ENCODE data around the gene FLYWCH1. TPM values are rescaled to one million over a fixed set of nuclear protein-coding genes. Genes with fewer than 3 reads are reported as not detected.
A peak's percentile ranks its signal among the peaks of the same experiment; 100 is the strongest.

FLYWCH1 gene
- total RNA-seq, 1 experiment from 2014 or later, result 12.5 TPM

GRCh38 chr16:2963723-2964474 lies 52.2 kb downstream of the FLYWCH1 start, which contains the start of gene KREMEN2:
Gene KREMEN2, plus strand, starts transcription at chr16:2964275. Its CDS starts 246 bp downstream, at chr16:2964521.
- H3K9me3 Mint-ChIP-seq, result no peaks in the 10 kb centered on the region; a peak in 1 of 5 replicates
- H3K9me3 ChIP-seq (ENCODE audit: control insufficient read depth, low read depth, low read length), result no peaks in the 10 kb centered on the region
- H2AFZ ChIP-seq (ENCODE audit: low read length), result no peak within 1 kb of the TSS
- no peak within 1 kb of the TSS for H3K18ac ChIP-seq (ENCODE audit: insufficient read length, low read depth, low read length)
- peak; percentile 90 for DNase-seq
- H3K27me3 ChIP-seq (ENCODE audit: insufficient read depth, low read length), result no peaks in the 10 kb centered on the region
- no peak within 1 kb of the TSS for H2BK120ac ChIP-seq (ENCODE audit: low read depth, low read length, poor library complexity, severe bottlenecking)
- H3K27ac ChIP-seq (ENCODE audit: insufficient read length, low read depth, low read length), result no peak within 1 kb of the TSS
- no peak within 1 kb of the TSS for H2BK15ac ChIP-seq (ENCODE audit: low read depth, low read length)
- no peak within 1 kb of the TSS for H4K5ac ChIP-seq (ENCODE audit: insufficient read length, low read depth, low read length)
- TF ChIP-seq CTCF (conservative IDR thresholded peaks at IDR 0.05), result peak; percentile 46; the same call in 2 of the 3 replicates
- H3K14ac ChIP-seq (ENCODE audit: insufficient read depth, low read length), result no peak within 1 kb of the TSS
- no peaks in the 10 kb centered on the region; the same call in 1 of the 2 replicates for H3K4me1 ChIP-seq (ENCODE audit: insufficient read depth, low read length)
- H3K27ac Mint-ChIP-seq, result no peak within 1 kb of the TSS
- H3K27me3 Mint-ChIP-seq (ENCODE audit: low read depth), result peaks cover 29% of the 10 kb centered on the region
- no peaks in the 10 kb centered on the region for H4K20me1 ChIP-seq (ENCODE audit: control insufficient read depth, insufficient read depth, insufficient read length)
- no peak within 1 kb of the TSS for H4K91ac ChIP-seq (ENCODE audit: insufficient read length, low read depth, low read length)
- no peak within 1 kb of the TSS for H3K4ac ChIP-seq (ENCODE audit: low read depth, low read length)
- no peak within 1 kb of the TSS for H2BK20ac ChIP-seq (ENCODE audit: low read depth, low read length, poor library complexity, severe bottlenecking)
- no peak within 1 kb of the TSS for H3T11ph ChIP-seq (ENCODE audit: low read length)
- no peak within 1 kb of the TSS for H2BK12ac ChIP-seq (ENCODE audit: insufficient read length, low read depth, low read length)
- no peak within 1 kb of the TSS for H4K8ac ChIP-seq (replicated peaks; ENCODE audit: insufficient read length, low read depth, low read length)
- peaks cover 15% of the 10 kb centered on the region for H3K23me2 ChIP-seq (ENCODE audit: insufficient read length, low read depth, low read length, poor library complexity, severe bottlenecking)
- H3K4me1 Mint-ChIP-seq, result peaks cover 11 to 15% of the 10 kb centered on the region in 2 experiments
- no peak within 1 kb of the TSS for H2BK5ac ChIP-seq (ENCODE audit: insufficient read length, low read length)
- no peaks in the 10 kb centered on the region for H3K79me1 ChIP-seq (ENCODE audit: insufficient read depth, low read depth, low read length, poor library complexity, severe bottlenecking)
- H3K23ac ChIP-seq (ENCODE audit: insufficient read length, low read depth, low read length), result no peak within 1 kb of the TSS
- no peaks in the 10 kb centered on the region for H3K79me2 ChIP-seq (ENCODE audit: insufficient read depth, low read length)
- H2AK5ac ChIP-seq (ENCODE audit: insufficient read length, low read length), result no peak within 1 kb of the TSS
- H3K4me3 Mint-ChIP-seq, result peak within 1 kb of the TSS; percentile 84 to 94
- H3K36me3 Mint-ChIP-seq (ENCODE audit: insufficient read depth in 1 of 3, low read depth in 3 of 3), result peaks cover 0 to 7% (median 0%) of the 10 kb centered on the region in 3 experiments; a peak in 2 of 7 replicates
- no peak within 1 kb of the TSS for H3K56ac ChIP-seq (ENCODE audit: insufficient read length, low read depth, low read length)
- H3K9ac ChIP-seq (ENCODE audit: extremely low read depth, insufficient read length, low read length), result no peak within 1 kb of the TSS
- H3K4me2 ChIP-seq (ENCODE audit: insufficient read depth, insufficient read length, low read length), result peak within 1 kb of the TSS; percentile 36
- no CpG with 5 or more reads among the region's 60 CpGs for WGBS (ENCODE audit: extremely low coverage, insufficient read length, low lambda C conversion rate)

Data from H9 (cell line).